Rectal smooth muscle tissue (tissue), 1 donor: ENCODE results near the gene ATF7IP2.
"Not testable (repeated sequence)": the region's sequence is repeated elsewhere in the genome, so short reads cannot be mapped to it uniquely, and the experiment has no call there.

Source experiments
- H3K27ac ChIP-seq: one replicate; pipeline ENCODE4 v1.7.0; 2013; ENCODE audit warnings: low read depth, low read length, inconsistent platforms
- H3K27me3 ChIP-seq: one replicate; pipeline ENCODE4 v1.7.0; 2013; ENCODE audit warnings: low read length; ENCODE audit not compliant: control insufficient read depth, insufficient read depth
- H3K36me3 ChIP-seq: one replicate; pipeline ENCODE4 v1.7.0; 2013; ENCODE audit warnings: low read length; ENCODE audit not compliant: control insufficient read depth, insufficient read depth
- H3K4me1 ChIP-seq: one replicate; pipeline ENCODE4 v1.7.0; 2013; ENCODE audit warnings: low read length; ENCODE audit not compliant: control insufficient read depth, insufficient read depth
- H3K4me3 ChIP-seq: one replicate; pipeline ENCODE4 v1.7.0; 2013; ENCODE audit warnings: low read length
- H3K9ac ChIP-seq: one replicate; pipeline ENCODE4 v1.7.0; 2013; ENCODE audit warnings: low read length

Gene ATF7IP2

GRCh38 chr16:10428433-10429168 is 42.7 kb downstream of the ATF7IP2 start:
- no peaks in the 10 kb centered on the region for H3K4me1 ChIP-seq
- no peak overlapping the region for H3K27ac ChIP-seq
- peaks cover 3% of the 10 kb centered on the region for H3K36me3 ChIP-seq
- H3K27me3 ChIP-seq: no peaks in the 10 kb centered on the region
- no peak overlapping the region for H3K4me3 ChIP-seq
- H3K9ac ChIP-seq: no peak overlapping the region

- not testable (repeated sequence) for H3K9ac ChIP-seq, H3K36me3 ChIP-seq, H3K4me1 ChIP-seq, H3K4me3 ChIP-seq, H3K27me3 ChIP-seq, H3K27ac ChIP-seq
Measured at GRCh38 chr16:10429299-10429969, 43.6 kb downstream of the ATF7IP2 start.

- Histone ChIP-seq H3K9ac (no peak overlapping the region), H3K4me3 (no peak overlapping the region), H3K27me3 (no peaks in the 10 kb centered on the region), H3K4me1 (no peaks in the 10 kb centered on the region), H3K27ac (no peak overlapping the region), H3K36me3 (peaks cover 3% of the 10 kb centered on the region)
Measured at GRCh38 chr16:10441726-10442125, 55.9 kb downstream of the ATF7IP2 start.

GRCh38 chr16:10447289-10447688 is 61.4 kb downstream of the ATF7IP2 start:
- Histone ChIP-seq H3K9ac (no peak overlapping the region), H3K4me3 (no peak overlapping the region), H3K4me1 (no peaks in the 10 kb centered on the region), H3K27me3 (no peaks in the 10 kb centered on the region), H3K36me3 (peaks cover 3% of the 10 kb centered on the region), H3K27ac (no peak overlapping the region)

GRCh38 chr16:10452208-10453158 is 66.6 kb downstream of the ATF7IP2 start:
- H3K27me3 ChIP-seq, H3K9ac ChIP-seq, H3K4me3 ChIP-seq, H3K4me1 ChIP-seq, H3K27ac ChIP-seq, H3K36me3 ChIP-seq: not testable (repeated sequence)

- Histone ChIP-seq H3K27ac (no peak overlapping the region), H3K9ac (no peak overlapping the region), H3K4me3 (no peak overlapping the region), H3K4me1 (no peaks in the 10 kb centered on the region), H3K36me3 (no peaks in the 10 kb centered on the region), H3K27me3 (no peaks in the 10 kb centered on the region)
Measured at GRCh38 chr16:10453159-10453510, 67.3 kb downstream of the ATF7IP2 start.

GRCh38 chr16:10465821-10466220 is 80.0 kb downstream of the ATF7IP2 start:
- Histone ChIP-seq H3K4me3 (no peak overlapping the region), H3K9ac (no peak overlapping the region), H3K4me1 (no peaks in the 10 kb centered on the region), H3K27ac (no peak overlapping the region), H3K27me3 (no peaks in the 10 kb centered on the region), H3K36me3 (no peaks in the 10 kb centered on the region)

- H3K27me3 ChIP-seq: no peaks in the 10 kb centered on the region
- no peak overlapping the region for H3K9ac ChIP-seq
- H3K4me3 ChIP-seq: no peak overlapping the region
- no peaks in the 10 kb centered on the region for H3K36me3 ChIP-seq
- H3K27ac ChIP-seq: no peak overlapping the region
- no peaks in the 10 kb centered on the region for H3K4me1 ChIP-seq
Measured at GRCh38 chr16:10466313-10466712, 80.5 kb downstream of the ATF7IP2 start.

GRCh38 chr16:10466861-10467260 is 81.0 kb downstream of the ATF7IP2 start:
- H3K4me3 ChIP-seq: no peak overlapping the region
- H3K27ac ChIP-seq: no peak overlapping the region
- H3K4me1 ChIP-seq: no peaks in the 10 kb centered on the region
- no peaks in the 10 kb centered on the region for H3K27me3 ChIP-seq
- no peak overlapping the region for H3K9ac ChIP-seq
- no peaks in the 10 kb centered on the region for H3K36me3 ChIP-seq

GRCh38 chr16:10476636-10477035 is 90.8 kb downstream of the ATF7IP2 start:
- H3K4me3 ChIP-seq, H3K9ac ChIP-seq, H3K4me1 ChIP-seq, H3K36me3 ChIP-seq, H3K27me3 ChIP-seq, H3K27ac ChIP-seq: not testable (repeated sequence)

- no peak overlapping the region for H3K27ac ChIP-seq
Measured at GRCh38 chr16:10480151-10480550, 94.3 kb downstream of the ATF7IP2 start.

GRCh38 chr16:10485159-10485558 is 99.3 kb downstream of the ATF7IP2 start:
- Histone ChIP-seq H3K27me3 (no peaks in the 10 kb centered on the region), H3K27ac (no peak overlapping the region), H3K36me3 (no peaks in the 10 kb centered on the region)

More at GRCh38 chr16:10480151-10480550, 94.3 kb downstream of the ATF7IP2 start:
- no peaks in the 10 kb centered on the region for H3K4me1 ChIP-seq
- H3K27me3 ChIP-seq: no peaks in the 10 kb centered on the region
- H3K4me3 ChIP-seq: no peak overlapping the region
- no peaks in the 10 kb centered on the region for H3K36me3 ChIP-seq
- H3K9ac ChIP-seq: no peak overlapping the region

More at GRCh38 chr16:10485159-10485558, 99.3 kb downstream of the ATF7IP2 start:
- no peak overlapping the region for H3K9ac ChIP-seq
- no peak overlapping the region for H3K4me3 ChIP-seq
- no peaks in the 10 kb centered on the region for H3K4me1 ChIP-seq
